ENCODE data around the gene TBC1D22A.

DNA sequence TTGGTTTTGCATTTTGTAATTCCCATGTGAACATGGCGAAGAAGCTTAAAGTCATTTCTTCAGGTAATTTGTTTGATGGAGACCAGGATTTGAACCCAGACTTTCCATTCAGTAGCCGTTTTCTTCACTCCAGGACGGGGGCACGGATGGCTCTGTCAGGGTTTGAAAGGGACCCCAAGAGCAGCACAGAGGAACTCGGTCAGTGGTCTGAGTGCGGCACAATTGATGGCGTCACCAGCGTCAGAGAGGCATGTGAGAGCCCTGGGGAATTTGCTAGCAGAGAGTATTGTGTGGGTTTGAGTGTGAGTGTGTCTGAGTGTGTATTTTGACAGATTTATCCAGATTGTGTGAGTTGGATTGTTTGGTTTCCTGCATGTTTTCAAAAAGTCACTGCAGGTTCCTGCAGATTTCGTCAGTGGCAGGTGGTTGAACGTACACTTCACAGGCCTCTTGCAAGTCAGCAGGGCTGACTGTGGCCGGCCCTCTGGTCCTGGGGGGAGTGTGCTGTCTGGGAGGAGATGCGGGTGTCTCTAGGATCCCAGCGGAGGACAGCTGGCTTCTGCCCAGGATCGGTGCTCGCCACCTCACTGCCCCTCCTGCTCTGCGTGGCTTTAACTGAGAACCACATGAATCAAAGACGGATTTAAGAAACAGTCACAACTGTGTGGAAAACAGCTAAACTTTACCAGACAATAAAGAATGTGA, 199.3 kb downstream of the TBC1D22A start:
- TF ChIP-seq, protein P1, sequence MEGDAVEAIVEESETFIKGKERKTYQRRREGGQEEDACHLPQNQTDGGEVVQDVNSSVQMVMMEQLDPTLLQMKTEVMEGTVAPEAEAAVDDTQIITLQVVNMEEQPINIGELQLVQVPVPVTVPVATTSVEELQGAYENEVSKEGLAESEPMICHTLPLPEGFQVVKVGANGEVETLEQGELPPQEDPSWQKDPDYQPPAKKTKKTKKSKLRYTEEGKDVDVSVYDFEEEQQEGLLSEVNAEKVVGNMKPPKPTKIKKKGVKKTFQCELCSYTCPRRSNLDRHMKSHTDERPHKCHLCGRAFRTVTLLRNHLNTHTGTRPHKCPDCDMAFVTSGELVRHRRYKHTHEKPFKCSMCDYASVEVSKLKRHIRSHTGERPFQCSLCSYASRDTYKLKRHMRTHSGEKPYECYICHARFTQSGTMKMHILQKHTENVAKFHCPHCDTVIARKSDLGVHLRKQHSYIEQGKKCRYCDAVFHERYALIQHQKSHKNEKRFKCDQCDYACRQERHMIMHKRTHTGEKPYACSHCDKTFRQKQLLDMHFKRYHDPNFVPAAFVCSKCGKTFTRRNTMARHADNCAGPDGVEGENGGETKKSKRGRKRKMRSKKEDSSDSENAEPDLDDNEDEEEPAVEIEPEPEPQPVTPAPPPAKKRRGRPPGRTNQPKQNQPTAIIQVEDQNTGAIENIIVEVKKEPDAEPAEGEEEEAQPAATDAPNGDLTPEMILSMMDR (conservative IDR thresholded peaks at IDR 0.05; ENCODE audit: low read length): no peak
- TF ChIP-seq EZH2phosphoT487 (IDR thresholded peaks at IDR 0.05; ENCODE audit: borderline replicate concordance, low read depth, low read length): no peak

Data from OCI-LY7 (cell line).